ENCODE data around the gene GALNT13.

The GALNT13 gene

DNA sequence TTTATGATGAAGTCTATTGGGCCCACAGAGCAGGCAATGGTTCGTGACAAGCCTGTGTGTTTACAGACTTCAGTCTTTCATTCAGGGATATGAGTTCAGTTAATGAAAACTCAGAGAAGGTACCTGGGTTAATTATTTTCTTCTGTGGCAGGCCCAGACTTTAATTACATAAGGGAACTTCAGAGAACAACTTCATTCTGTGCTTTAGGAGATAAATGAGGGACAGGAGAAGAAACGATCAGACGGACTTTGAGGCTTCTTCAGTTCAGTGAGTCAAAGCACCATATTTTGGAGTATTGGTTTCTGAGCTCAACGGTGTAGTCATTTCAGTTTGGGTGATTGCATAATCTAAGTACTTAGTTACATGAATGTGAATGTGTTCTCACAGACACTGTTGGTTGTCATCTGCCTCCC lies 623.7 kb downstream of the GALNT13 start:
- no peak for DNase-seq

DNA sequence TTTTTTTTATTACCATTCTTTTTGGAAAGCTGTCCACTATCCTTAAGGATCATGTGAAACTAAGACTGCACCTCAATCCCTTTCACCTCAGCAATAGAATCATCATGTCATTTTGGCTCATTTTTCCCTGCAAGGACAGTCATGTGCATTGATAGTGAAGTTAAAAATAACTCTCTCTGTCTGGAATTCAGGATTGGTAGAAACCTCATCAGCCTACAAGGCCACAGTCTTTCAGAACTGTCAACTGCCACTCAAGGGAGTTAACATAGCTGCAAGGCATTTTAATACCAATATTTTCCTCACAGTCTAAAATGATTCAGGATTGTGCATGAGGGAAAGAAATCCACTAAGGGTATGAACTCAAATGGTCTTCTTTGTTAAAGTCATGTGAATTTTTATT lies 625.3 kb downstream of the GALNT13 start:
- no peak for DNase-seq

Data from NCI-H774 (cell line).